Fibroblast of skin of left quadriceps (primary cell): ENCODE measurements around the gene PLCL2.

Source experiments
- DNase-seq, 2 experiments: peaks; one replicate each; pipeline ENCODE4 v3.0.0-alpha.2; 2013; ENCODE audit warnings: low read depth in 2 of 2

Gene PLCL2

GRCh38 chr3:16884748-16885592 is at the start of gene PLCL2:
TSS of gene PLCL2 (plus strand) at chr3:16884955. CDS start at chr3:16885040, 85 bp downstream.
- no peak for DNase-seq

- DNase-seq, result no peak
Measured at GRCh38 chr3:16836505-16837237, 48.1 kb upstream of the PLCL2 start.

- no peak for DNase-seq
Measured at GRCh38 chr3:16837602-16838001, 47.2 kb upstream of the PLCL2 start.

- no peak for DNase-seq
Measured at GRCh38 chr3:16838561-16838960, 46.2 kb upstream of the PLCL2 start.

- DNase-seq, result no peak
Measured at GRCh38 chr3:16839271-16840100, 45.3 kb upstream of the PLCL2 start.

- DNase-seq, result no peak
Measured at GRCh38 chr3:16840101-16840424, 44.7 kb upstream of the PLCL2 start.

GRCh38 chr3:16841041-16841753 is 43.6 kb upstream of the PLCL2 start:
- no peak for DNase-seq

- DNase-seq, result no peak
Measured at GRCh38 chr3:16841904-16842271, 42.9 kb upstream of the PLCL2 start.

- no peak for DNase-seq
Measured at GRCh38 chr3:16842272-16843270, 42.2 kb upstream of the PLCL2 start.

- DNase-seq, result no peak
Measured at GRCh38 chr3:16844222-16844621, 40.5 kb upstream of the PLCL2 start.

GRCh38 chr3:16844791-16845190 is 40.0 kb upstream of the PLCL2 start:
- DNase-seq, result no peak

- DNase-seq, result no peak
Measured at GRCh38 chr3:16846373-16847080, 38.2 kb upstream of the PLCL2 start.

GRCh38 chr3:16848007-16848406 is 36.7 kb upstream of the PLCL2 start:
- no peak for DNase-seq

- DNase-seq, result no peak
Measured at GRCh38 chr3:16849229-16849628, 35.5 kb upstream of the PLCL2 start.

GRCh38 chr3:16849795-16850194 is 35.0 kb upstream of the PLCL2 start:
- DNase-seq, result peak in 1 of 2 experiments; percentile 38

GRCh38 chr3:16855497-16855896 is 29.3 kb upstream of the PLCL2 start:
- DNase-seq, result no peak

- DNase-seq, result no peak
Measured at GRCh38 chr3:16860234-16860633, 24.5 kb upstream of the PLCL2 start.

- DNase-seq, result no peak
Measured at GRCh38 chr3:16861432-16861831, 23.3 kb upstream of the PLCL2 start.

- peak; percentile 75 to 80 for DNase-seq
Measured at GRCh38 chr3:16864610-16865313, 20.0 kb upstream of the PLCL2 start.
